HepG2 (cell line): ENCODE data around the gene WDR20. TPM values are rescaled to one million over a fixed set of nuclear protein-coding genes. Genes with fewer than 3 reads are reported as not detected.

Experiments
- ATAC-seq: fragments of 200-7000 bp; cut with Tn5 transposase; 3 replicates; pipeline ENCODE4 v1.9.1; 2020; ENCODE audit warnings: mild to moderate bottlenecking, moderate library complexity
- BruUV-seq: library from RNA; stranded (reverse); fragments of 400-500 nt; replicated peaks from 2 replicates; lab custom pipeline; 2021; lab: Mats Ljungman, UMichigan
- CTCF ChIA-PET: fragments of 300-600 bp; formaldehyde crosslinking; extraction: SDS; loops from one replicate; lab custom pipeline; 2021; ENCODE audit warnings: low total read pairs, inconsistent platforms, low intra/inter-chr PET ratio; lab: Yijun Ruan, JAX
- POLR2A ChIA-PET: fragments of 350-600 bp; sonication (Branson Sonifier 250); formaldehyde crosslinking; loops from one replicate; lab custom pipeline; 2020; ENCODE audit warnings: antibody characterized with exemption, inconsistent platforms; lab: Yijun Ruan, JAX
- DNase-seq: peaks from one replicate; pipeline ENCODE4 v3.0.0-alpha.2; 2015; ENCODE audit warnings: low spot score
- FAIRE-seq: peaks from 3 replicates; lab custom pipeline; 2011; peaks lifted over from hg19 to GRCh38; lab: Jason Lieb, UNC
- H2AFZ ChIP-seq: one replicate; pipeline ENCODE4 v1.6.1; 2011; ENCODE audit warnings: low read length, inconsistent platforms
- H3K27ac ChIP-seq: fragments of 300-600 bp; 3 replicates; pipeline ENCODE4 v1.8.0; 2011; ENCODE audit warnings: mixed run types, mild to moderate bottlenecking, mixed read lengths, low read length, inconsistent platforms; ENCODE audit not compliant: insufficient read depth; ENCODE audit errors: extremely low read length
- H3K27me3 ChIP-seq, 2 experiments: fragments of 200-600 bp in 1 of 2; 2 replicates in 1 of 2; 3 replicates in 1 of 2; pipeline versions ENCODE4 v1.6.0 to v1.8.0; 2011; ENCODE audit warnings: low read length in 2 of 2, mild to moderate bottlenecking in 2 of 2, moderate library complexity in 2 of 2, inconsistent platforms in 1 of 2; ENCODE audit not compliant: insufficient read depth in 2 of 2, control insufficient read depth in 1 of 2
- H3K36me3 ChIP-seq, 2 experiments: fragments of 200-600 bp in 1 of 2; replicated peaks in 1 of 2; 2 replicates in 1 of 2; 3 replicates in 1 of 2; pipeline versions ENCODE4 v1.5.1 to v1.8.0; 2011; ENCODE audit warnings: low read length in 2 of 2, inconsistent platforms in 1 of 2; ENCODE audit not compliant: insufficient read depth in 2 of 2, control insufficient read depth in 1 of 2
- H3K4me1 ChIP-seq: 2 replicates; pipeline ENCODE4 v1.5.1; 2012; ENCODE audit warnings: low read length, inconsistent platforms; ENCODE audit not compliant: insufficient read depth
- H3K4me2 ChIP-seq: 2 replicates; pipeline ENCODE4 v1.6.0; 2011; ENCODE audit warnings: low read depth, low read length, inconsistent platforms
- H3K4me3 ChIP-seq, 3 experiments: fragments of 200-600 bp in 1 of 3; sonication (generic), shearing (Covaris generic) in 1 of 3; replicated peaks in 1 of 3; 2 replicates each; pipeline ENCODE4 v1.5.1; 2011 to 2016; ENCODE audit warnings: low read length in 3 of 3, inconsistent platforms in 2 of 3, low read depth in 2 of 3, mild to moderate bottlenecking in 2 of 3, control low read depth in 1 of 3, mixed read lengths in 1 of 3; ENCODE audit not compliant: insufficient read depth in 1 of 3
- H3K79me2 ChIP-seq: one replicate; pipeline ENCODE4 v1.6.1; 2011; ENCODE audit warnings: low read length, inconsistent platforms; ENCODE audit not compliant: insufficient read depth
- H3K9ac ChIP-seq: 2 replicates; pipeline ENCODE4 v1.6.0; 2011; ENCODE audit warnings: mild to moderate bottlenecking, low read depth, low read length, inconsistent platforms; ENCODE audit not compliant: insufficient read depth
- H3K9me3 ChIP-seq: 2 replicates; pipeline ENCODE4 v1.5.1; 2012; ENCODE audit warnings: mild to moderate bottlenecking, low read length
- H4K20me1 ChIP-seq: 2 replicates; pipeline ENCODE4 v1.6.0; 2011; ENCODE audit warnings: inconsistent platforms, mild to moderate bottlenecking, low read length, moderate library complexity; ENCODE audit not compliant: insufficient read depth
- ARHGAP35 ChIP-seq: sonication (generic); formaldehyde crosslinking; IDR thresholded peaks from 2 replicates; pipeline ENCODE4 v1.9.0; 2022; ENCODE audit warnings: mild to moderate bottlenecking, inconsistent platforms, moderate library complexity, missing genetic modification reagents, borderline replicate concordance
- DR1 ChIP-seq: sonication (generic); formaldehyde crosslinking; IDR thresholded peaks from 2 replicates; pipeline ENCODE4 v1.8.0; 2021; ENCODE audit warnings: mild to moderate bottlenecking, missing genetic modification reagents, inconsistent platforms
- GATA4 ChIP-seq: sonication (generic); IDR thresholded peaks from 2 replicates; pipeline ENCODE4 v1.6.1; 2016; ENCODE audit warnings: antibody characterized with exemption, low read depth, borderline replicate concordance
- HMG20B ChIP-seq: conservative IDR thresholded peaks from 2 replicates; pipeline ENCODE4 v1.6.1; 2016; ENCODE audit warnings: missing genetic modification reagents, missing compliant biosample characterization
- HOXA5 ChIP-seq: sonication (generic); formaldehyde crosslinking; IDR thresholded peaks from 2 replicates; pipeline ENCODE4 v1.4.0; 2020; ENCODE audit warnings: missing genetic modification reagents
- KDM2A ChIP-seq: sonication (generic); formaldehyde crosslinking; IDR thresholded peaks from 2 replicates; pipeline ENCODE4 v1.4.0; 2020; ENCODE audit warnings: low read depth, missing genetic modification reagents, borderline replicate concordance
- MIER2 ChIP-seq: IDR thresholded peaks from 2 replicates; pipeline ENCODE4 v1.6.1; 2016; ENCODE audit warnings: missing biosample characterization, missing genetic modification reagents
- RAD21 ChIP-seq: fragments of 450-650 bp; formaldehyde crosslinking; IDR thresholded peaks from 2 replicates; pipeline ENCODE4 v1.5.0; 2020; ENCODE audit warnings: mild to moderate bottlenecking
- REL ChIP-seq: sonication (generic); formaldehyde crosslinking; conservative IDR thresholded peaks from 2 replicates; pipeline ENCODE4 v1.8.0; 2022; ENCODE audit warnings: mild to moderate bottlenecking, missing genetic modification reagents, moderate library complexity
- SAP130 ChIP-seq: IDR thresholded peaks from 2 replicates; pipeline ENCODE4 v1.6.1; 2016; ENCODE audit warnings: low read depth
- SMC3 ChIP-seq: IDR thresholded peaks from 2 replicates; pipeline ENCODE4 v1.6.1; 2011; ENCODE audit warnings: low read length, improper control_type of control experiment
- SPEN ChIP-seq: sonication (generic); formaldehyde crosslinking; IDR thresholded peaks from 2 replicates; pipeline ENCODE4 v1.5.1; 2020; ENCODE audit warnings: low read depth, mild to moderate bottlenecking, missing genetic modification reagents
- STAG1 ChIP-seq: sonication (generic); formaldehyde crosslinking; IDR thresholded peaks from 2 replicates; pipeline ENCODE4 v1.4.0; 2020; ENCODE audit warnings: missing genetic modification reagents
- TERF1 ChIP-seq: sonication (generic); formaldehyde crosslinking; IDR thresholded peaks from 2 replicates; pipeline ENCODE4 v1.8.0; 2022; ENCODE audit warnings: mild to moderate bottlenecking, missing genetic modification reagents, moderate library complexity
- ZFYVE20 ChIP-seq: sonication (generic); formaldehyde crosslinking; IDR thresholded peaks from 2 replicates; pipeline ENCODE4 v1.8.0; 2023; ENCODE audit warnings: low read depth, mild to moderate bottlenecking, moderate library complexity, missing genetic modification reagents, borderline replicate concordance
- ZKSCAN5 ChIP-seq: sonication (generic); formaldehyde crosslinking; IDR thresholded peaks from 2 replicates; pipeline ENCODE4 v1.5.1; 2020; ENCODE audit warnings: mild to moderate bottlenecking, missing genetic modification reagents
- ZNF619 ChIP-seq: sonication (generic); formaldehyde crosslinking; IDR thresholded peaks from 2 replicates; pipeline ENCODE4 v1.4.0; 2020; ENCODE audit warnings: mild to moderate bottlenecking, missing genetic modification reagents
- ZNF747 ChIP-seq: sonication (generic); formaldehyde crosslinking; IDR thresholded peaks from 2 replicates; pipeline ENCODE4 v1.8.1; 2023; ENCODE audit warnings: missing genetic modification reagents, mild to moderate bottlenecking, borderline replicate concordance
- WGBS: methylation state at CpG from one replicate; pipeline ENCODE4 v1.1.6; 2017; ENCODE audit warnings: low lambda C conversion rate; 5-methylcytosine and 5-hydroxymethylcytosine counted together
- in situ Hi-C: cut with HindIII; loops from 2 replicates; pipeline ENCODE4 v1.10.0; 2017; ENCODE audit warnings: low pct_unique_long_range_greater_than_20kb; ENCODE audit not compliant: extremely low pct_ligation_motif_present
- intact Hi-C: fragments of 100-400 bp; cut with micrococcal nuclease; formaldehyde crosslinking; loops from one replicate; pipeline ENCODE4 v1.10.0; 2022; ENCODE audit not compliant: unreplicated experiment
- polyA plus RNA-seq, 8 experiments: library from polyadenylated mRNA; depleted of rRNA in 3 of 8; stranded (reverse) in 7 of 8; unstranded in 1 of 8; fragments of >200 nt; fragmentation: Illumina TruSeq in 4 of 8; extraction: Trizol in 4 of 8; gene quantifications; 2 replicates each; pipeline versions ENCODE4 v1.2.1 to v1.2.3, GENCODE V29; 2011 to 2016; ENCODE audit warnings: low read depth in 4 of 8, missing spikeins in 1 of 8, mixed read lengths in 1 of 8; ENCODE audit not compliant: insufficient read depth in 1 of 8
- total RNA-seq, 5 experiments: library from RNA; depleted of rRNA; stranded (reverse); fragments of >200 nt; fragmentation: Illumina TruSeq; extraction: Trizol; gene quantifications; 2 replicates each; pipeline ENCODE4 v1.2.3, GENCODE V29; 2016; ENCODE audit warnings: low read depth in 1 of 5
- TF ChIP-seq, protein P1 (sequence below): IDR thresholded peaks from 2 replicates; pipeline ENCODE4 v1.6.1; 2016; ENCODE audit warnings: mild to moderate bottlenecking

Gene WDR20
- total and polyA plus RNA-seq, 2 of the 13 experiments (the other 11 are each of a cell fraction or from before 2014, with no cell fraction given), result 10.4 to 23.2 TPM

- intact Hi-C loops (loop anchor here (1.0 to 5.0 kb wide), 5 partner anchors 33 to 389 kb away; no protein-coding TSS in a partner anchor), in situ Hi-C loops (loop anchor here (5.0 to 25.0 kb wide), 3 partner anchors 34 to 384 kb away; partner anchors contain the start of gene DYNC1H1)
- Histone ChIP-seq H3K4me3 (0 out of 6 replicates have a peak overlapping the region, but pooled peaks of 1 of the 3 experiments have one; percentile 20), H3K9me3 (no peaks in the 10 kb centered on the region), H2AFZ (no peak overlapping the region), H4K20me1 (no peaks in the 10 kb centered on the region), H3K9ac (no peak overlapping the region), H3K27me3 (peaks cover 2 to 25% of the 10 kb centered on the region in 2 experiments; a peak in 3 of 5 replicates), H3K4me2 (peak overlapping the region; percentile 62), H3K79me2 (no peaks in the 10 kb centered on the region), H3K27ac (no peak overlapping the region), H3K4me1 (peaks cover 37% of the 10 kb centered on the region), H3K36me3 (no peaks in the 10 kb centered on the region)
- ATAC-seq (peak; percentile 83), DNase-seq (peak; percentile 63), FAIRE-seq (peak; percentile 85)
- WGBS, result 25% methylated on average over 12 of the region's 12 CpGs
- POLR2A ChIA-PET, result interaction anchor here (1.2 to 2.3 kb wide), 3 partner anchors 12 to 41 kb away, joined by 5 to 9 read pairs (median 6); no protein-coding TSS in a partner anchor
- CTCF ChIA-PET, result interaction anchor here (0.7 to 3.1 kb wide), 4 partner anchors 10 to 136 kb away, joined by 3 to 22 read pairs (median 16); partner anchors contain the start of gene HSP90AA1
- no TSS peak for BruUV-seq
- peak; percentile 29; the same call in 1 of the 2 replicates for TF ChIP-seq KDM2A (CRISPR knock-in tag)
- TF ChIP-seq REL (CRISPR knock-in tag), result no peak
- peak; percentile 83 for TF ChIP-seq SMC3
- no peak for TF ChIP-seq MIER2 (CRISPR knock-in tag)
- no peak for TF ChIP-seq HMG20B (CRISPR knock-in tag)
- no peak for TF ChIP-seq TERF1 (CRISPR knock-in tag)
- TF ChIP-seq RAD21, result peak; percentile 75
- TF ChIP-seq ZNF619 (CRISPR knock-in tag), result no peak
- TF ChIP-seq GATA4, result no peak
- no peak for TF ChIP-seq ZKSCAN5 (CRISPR knock-in tag)
- peak; percentile 41 for TF ChIP-seq SAP130 (CRISPR knock-in tag)
- TF ChIP-seq ZNF747 (CRISPR knock-in tag), result no peak
- no peak for TF ChIP-seq ARHGAP35 (CRISPR knock-in tag)
- TF ChIP-seq SPEN (CRISPR knock-in tag), result no peak
- no peak for TF ChIP-seq DR1 (CRISPR knock-in tag)
- TF ChIP-seq HOXA5 (CRISPR knock-in tag), result 0 out of 2 replicates have a peak, but pooled peaks have one; percentile 43
- TF ChIP-seq, protein P1, sequence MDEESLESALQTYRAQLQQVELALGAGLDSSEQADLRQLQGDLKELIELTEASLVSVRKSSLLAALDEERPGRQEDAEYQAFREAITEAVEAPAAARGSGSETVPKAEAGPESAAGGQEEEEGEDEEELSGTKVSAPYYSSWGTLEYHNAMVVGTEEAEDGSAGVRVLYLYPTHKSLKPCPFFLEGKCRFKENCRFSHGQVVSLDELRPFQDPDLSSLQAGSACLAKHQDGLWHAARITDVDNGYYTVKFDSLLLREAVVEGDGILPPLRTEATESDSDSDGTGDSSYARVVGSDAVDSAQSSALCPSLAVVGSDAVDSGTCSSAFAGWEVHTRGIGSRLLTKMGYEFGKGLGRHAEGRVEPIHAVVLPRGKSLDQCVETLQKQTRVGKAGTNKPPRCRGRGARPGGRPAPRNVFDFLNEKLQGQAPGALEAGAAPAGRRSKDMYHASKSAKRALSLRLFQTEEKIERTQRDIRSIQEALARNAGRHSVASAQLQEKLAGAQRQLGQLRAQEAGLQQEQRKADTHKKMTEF, result peak; percentile 22; the same call in 1 of the 2 replicates
- TF ChIP-seq ZFYVE20 (CRISPR knock-in tag), result no peak
- peak; percentile 89 for TF ChIP-seq STAG1
These were observed 43.0 kb upstream of the WDR20 start for GRCh38 chr14:102096569-102097188.
